GM21825 (cell line): ENCODE measurements around the gene DENND1A.
"Not testable (repeated sequence)": the region's sequence is repeated elsewhere in the genome, so short reads cannot be mapped to it uniquely, and the experiment has no call there.

Source experiments
- ATAC-seq: cut with Tn5 transposase; IDR thresholded peaks from one replicate; pipeline ENCODE4 v1.9.1; 2021; ENCODE audit warnings: mild to moderate bottlenecking, moderate library complexity; ENCODE audit not compliant: unreplicated experiment

The DENND1A gene

GRCh38 chr9:123925161-123925560, 4.8 kb downstream of the DENND1A start:
- ATAC-seq: no peak

- ATAC-seq: no peak
Measured at GRCh38 chr9:123924727-123925126, 5.2 kb downstream of the DENND1A start.

GRCh38 chr9:123923884-123924283, 6.0 kb downstream of the DENND1A start:
- no peak for ATAC-seq

DNA sequence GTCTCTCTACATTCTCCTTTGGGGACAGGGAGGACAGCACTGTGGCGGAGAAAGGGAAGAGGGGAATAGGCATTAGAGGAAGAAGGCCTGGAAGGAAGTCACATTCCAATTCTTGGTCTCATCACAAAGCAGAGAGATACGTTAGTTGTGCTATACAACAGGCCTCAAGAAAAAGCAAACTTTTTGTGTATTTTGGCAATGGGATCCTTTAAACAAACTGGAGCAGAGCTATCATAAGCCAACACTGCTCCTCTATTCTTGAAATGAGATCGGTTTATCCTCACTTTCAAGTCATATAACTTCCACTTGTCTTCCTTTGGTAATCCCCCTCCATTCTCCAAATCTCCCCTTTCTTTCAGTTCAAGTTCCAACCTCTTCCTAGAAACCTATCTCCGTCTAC, 6.5 kb downstream of the DENND1A start:
- no peak for ATAC-seq

DNA sequence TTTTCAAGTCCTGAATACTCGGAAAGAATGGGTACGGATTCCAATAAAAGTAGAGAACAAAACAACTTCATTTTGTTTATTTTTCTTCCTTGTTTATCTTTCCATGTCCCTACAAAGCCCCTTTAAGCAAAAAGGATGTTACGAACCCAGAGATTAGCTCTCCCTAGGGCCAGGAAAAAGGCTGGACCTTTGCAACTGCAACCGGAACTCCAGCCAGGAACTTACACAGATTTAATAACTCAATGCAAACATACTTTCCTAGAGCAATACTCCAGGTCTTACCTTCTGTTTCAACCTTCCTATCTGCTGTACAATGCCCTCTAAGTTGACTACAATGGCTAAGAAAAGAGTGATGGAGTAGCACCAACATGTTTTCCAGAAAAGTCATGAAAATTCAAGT, 7.0 kb downstream of the DENND1A start:
- no peak for ATAC-seq

- ATAC-seq: no peak
Measured at GRCh38 chr9:123922431-123922830, 7.5 kb downstream of the DENND1A start.

- ATAC-seq: no peak
Measured at GRCh38 chr9:123914517-123915196, 15.3 kb downstream of the DENND1A start.

DNA sequence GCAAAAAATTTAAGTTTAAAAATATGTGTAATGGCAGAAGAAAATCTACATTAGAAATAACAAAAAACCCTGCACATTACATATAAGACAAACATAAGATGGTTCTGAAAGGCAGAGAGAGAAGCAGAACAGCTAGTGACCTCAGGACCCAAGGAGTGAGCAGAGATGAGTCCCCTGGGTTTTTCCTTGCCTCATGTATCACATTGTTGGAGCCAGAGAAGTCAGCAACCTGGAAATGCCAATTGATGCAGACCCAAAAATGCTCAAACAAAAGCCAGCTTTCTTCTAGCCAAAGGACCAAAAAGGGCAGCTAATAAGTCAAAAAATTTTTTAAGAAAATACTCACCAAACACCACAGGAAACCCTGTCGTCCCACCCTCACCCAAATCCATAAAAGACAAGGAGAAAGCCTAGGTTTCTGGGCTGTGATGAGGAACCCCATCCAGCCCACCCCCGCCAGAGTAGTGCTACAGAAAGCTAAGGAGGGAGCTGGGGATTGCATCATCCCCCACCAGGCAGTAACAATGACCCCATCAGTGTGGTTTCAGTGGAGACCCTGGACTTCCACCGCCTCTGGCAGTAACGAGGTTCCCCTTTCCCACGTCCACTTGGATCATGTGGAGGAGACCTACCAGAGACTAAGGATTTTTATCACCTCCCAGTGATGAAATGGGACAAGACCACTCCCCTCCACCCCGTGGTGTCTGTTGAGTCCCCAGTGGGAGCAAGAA, 17.6 kb downstream of the DENND1A start:
- ATAC-seq: no peak

DNA sequence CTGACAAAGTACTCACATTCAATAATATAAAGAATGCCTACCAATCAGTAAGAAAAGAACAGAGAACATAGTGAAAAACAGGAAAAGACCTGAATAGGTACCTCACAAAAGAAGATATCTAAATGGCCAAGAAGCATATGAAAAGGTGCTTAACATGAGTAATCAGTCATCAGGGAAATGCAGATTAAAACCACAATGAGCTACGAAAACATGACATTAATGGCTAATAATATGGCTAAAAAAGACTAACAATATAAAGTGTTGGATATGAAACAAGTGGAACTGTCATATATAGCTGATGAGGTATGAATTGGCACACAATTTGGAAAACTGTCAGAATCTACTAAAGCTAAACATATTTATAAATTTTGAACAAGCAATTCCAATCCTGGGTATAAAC, 18.9 kb downstream of the DENND1A start:
- ATAC-seq: no peak

GRCh38 chr9:123909192-123909591, 20.7 kb downstream of the DENND1A start:
- not testable (repeated sequence) for ATAC-seq

DNA sequence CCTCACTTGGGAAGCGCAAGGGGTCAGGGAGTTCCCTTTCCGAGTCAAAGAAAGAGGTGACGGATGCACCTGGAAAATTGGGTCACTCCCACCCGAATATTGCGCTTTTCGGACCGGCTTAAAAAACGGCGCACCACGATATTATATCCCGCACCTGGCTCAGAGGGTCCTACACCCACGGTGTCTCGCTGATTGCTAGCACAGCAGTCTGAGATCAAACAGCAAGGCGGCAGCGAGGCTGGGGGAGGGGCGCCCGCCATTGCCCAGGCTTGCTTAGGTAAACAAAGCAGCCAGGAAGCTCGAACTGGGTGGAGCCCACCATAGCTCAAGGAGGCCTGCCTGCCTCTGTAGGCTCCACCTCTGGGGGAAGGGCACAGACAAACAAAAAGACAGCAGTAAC, 26.4 kb downstream of the DENND1A start:
- ATAC-seq: not testable (repeated sequence)

GRCh38 chr9:123894822-123895221, 35.1 kb downstream of the DENND1A start:
- no peak for ATAC-seq

DNA sequence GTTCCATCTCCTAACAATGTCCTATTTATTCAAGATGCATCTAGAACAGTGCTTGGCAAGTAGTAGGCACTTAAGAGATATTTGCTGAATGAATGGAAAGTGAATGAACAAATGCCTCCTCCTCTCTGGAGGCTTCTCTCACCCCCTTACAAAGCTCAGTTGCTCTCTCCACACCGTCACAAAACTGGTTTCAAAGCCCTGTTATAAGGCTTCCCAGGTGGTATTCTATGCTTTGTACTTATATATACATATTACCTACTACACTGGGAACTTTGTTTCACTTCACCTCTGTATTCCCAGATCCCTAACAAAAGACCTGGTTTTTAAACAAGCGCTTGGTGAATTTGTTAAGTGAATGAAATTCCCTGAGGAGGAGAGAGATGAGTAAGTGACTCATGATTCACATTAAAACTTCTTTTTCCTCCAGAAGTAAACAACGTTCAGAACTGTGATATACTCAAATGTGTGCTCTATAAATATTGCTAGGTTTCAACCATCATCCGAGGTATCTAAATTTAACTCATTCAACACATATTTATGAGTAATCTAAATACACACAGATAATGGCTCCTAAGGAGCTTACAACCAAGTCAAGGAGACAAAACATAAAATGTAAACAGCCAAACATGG, 36.0 kb downstream of the DENND1A start:
- no peak for ATAC-seq

GRCh38 chr9:123893115-123893514, 36.8 kb downstream of the DENND1A start:
- ATAC-seq: no peak

DNA sequence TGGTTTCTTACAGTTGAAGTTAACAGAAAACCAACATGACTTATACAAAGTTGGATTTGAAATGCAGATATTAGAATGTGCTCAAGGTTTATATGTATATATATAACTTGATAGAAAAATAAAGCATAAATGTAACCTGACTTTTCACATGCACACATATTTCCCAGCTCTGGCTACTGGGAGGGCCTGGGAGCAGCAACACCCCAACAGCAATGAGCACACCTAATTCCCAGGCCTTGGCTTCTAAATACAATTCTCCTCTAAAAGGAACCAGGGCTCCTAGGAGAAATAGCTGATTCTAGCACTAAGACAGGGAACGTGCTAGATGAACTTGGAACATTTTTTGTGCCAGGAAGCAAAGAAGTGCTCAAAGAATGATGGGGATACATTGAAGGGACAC, 42.1 kb downstream of the DENND1A start:
- no peak for ATAC-seq

DNA sequence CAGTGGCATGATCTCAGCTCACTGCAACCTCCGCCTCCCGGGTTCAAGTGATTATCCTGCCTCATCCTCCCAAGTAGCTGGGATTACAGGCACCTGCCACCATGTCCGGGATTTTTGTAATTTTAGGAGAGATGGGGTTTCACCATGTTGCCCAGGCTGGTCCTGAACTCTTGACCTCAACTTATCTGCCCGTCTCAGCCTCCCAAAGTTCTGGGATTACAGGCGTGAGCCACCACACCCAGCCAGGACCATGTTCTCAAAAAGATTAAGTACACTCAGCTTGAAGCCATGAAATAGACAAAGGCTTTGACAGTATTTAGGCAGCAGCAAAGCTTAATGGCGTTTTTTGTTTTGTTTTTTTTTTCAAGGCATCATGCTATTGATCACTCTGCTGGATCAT, 44.1 kb downstream of the DENND1A start:
- ATAC-seq: not testable (repeated sequence)

- no peak for ATAC-seq
Measured at GRCh38 chr9:123883634-123884033, 46.3 kb downstream of the DENND1A start.

DNA sequence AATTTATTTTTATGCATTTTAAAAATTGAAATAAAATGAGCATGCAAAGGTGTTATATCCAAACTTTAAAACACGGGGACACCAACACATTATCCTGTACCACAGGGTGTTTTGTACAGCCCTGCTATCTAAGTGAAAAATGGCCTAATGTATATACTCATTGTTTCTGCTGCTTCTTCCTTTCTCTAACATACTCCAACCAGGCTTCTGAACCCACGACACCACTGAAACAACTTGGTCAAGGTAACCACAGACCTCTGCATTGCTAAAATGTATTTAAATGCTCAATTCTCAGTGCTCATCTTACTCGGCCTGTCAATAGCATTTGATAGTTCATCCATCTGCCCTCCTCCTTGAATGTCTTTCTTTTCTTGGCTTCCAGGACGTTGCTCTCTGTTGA, 48.3 kb downstream of the DENND1A start:
- no peak for ATAC-seq

DNA sequence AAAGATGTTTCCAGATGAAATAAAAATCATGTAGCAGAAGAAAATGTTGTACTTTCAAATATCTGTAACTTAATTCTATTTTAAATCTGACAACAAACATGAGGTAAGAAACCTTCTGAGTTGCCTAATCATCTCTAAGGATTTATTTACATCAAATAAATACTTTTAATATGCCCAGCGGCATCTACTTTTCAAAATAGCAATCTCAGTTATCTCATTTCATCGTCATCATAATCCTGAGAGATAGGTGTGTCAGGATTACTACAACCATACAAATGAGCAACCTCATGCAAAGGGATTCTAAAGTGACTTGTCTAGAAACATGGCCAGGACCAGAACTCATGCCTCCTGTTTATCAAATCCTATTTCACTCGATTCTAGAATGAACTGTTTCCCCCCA, 49.5 kb downstream of the DENND1A start:
- no peak for ATAC-seq

GRCh38 chr9:123876750-123877149, 53.2 kb downstream of the DENND1A start:
- no peak for ATAC-seq

- ATAC-seq: no peak
Measured at GRCh38 chr9:123872710-123873109, 57.2 kb downstream of the DENND1A start.

DNA sequence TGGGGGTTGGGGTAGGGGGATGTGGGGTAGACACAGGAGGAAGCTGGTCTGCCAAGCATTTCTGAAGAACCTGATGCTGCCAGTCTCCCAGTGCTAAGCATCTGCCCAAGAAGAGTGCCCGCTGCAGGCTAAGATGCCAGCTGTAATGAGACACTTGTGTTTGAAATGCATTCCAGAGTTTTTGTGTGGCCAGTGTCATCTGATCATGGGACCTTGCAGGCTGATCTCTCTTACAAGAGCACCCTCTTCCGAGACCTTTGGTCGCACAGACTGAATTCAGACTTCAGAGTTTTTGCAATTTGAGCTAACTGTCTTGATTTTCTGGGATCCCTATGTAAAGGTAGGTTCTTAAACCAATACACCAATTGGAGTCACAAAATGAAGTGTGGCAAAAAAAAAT, 58.1 kb downstream of the DENND1A start:
- ATAC-seq: no peak
